SU-DHL-6 (cell line): ENCODE measurements around the gene RUVBL1.

Source experiments
- H2AFZ ChIP-seq: fragments of 200-600 bp; sonication (generic); 2 replicates; pipeline ENCODE4 v1.6.1; 2014; ENCODE audit warnings: low read depth, mild to moderate bottlenecking, moderate library complexity, mixed read lengths, antibody characterized with exemption, low read length; ENCODE audit not compliant: severe bottlenecking
- H3F3A ChIP-seq: fragments of 200-600 bp; shearing (Covaris generic); 2 replicates; pipeline ENCODE4 v1.6.0; 2016; ENCODE audit warnings: antibody characterized with exemption, mild to moderate bottlenecking; ENCODE audit not compliant: insufficient read depth
- H3K27ac ChIP-seq: fragments of 200-600 bp; sonication (generic); 2 replicates; pipeline ENCODE4 v1.5.1; 2016; ENCODE audit warnings: low read depth, mild to moderate bottlenecking, low read length, moderate library complexity, mixed read lengths
- H3K27me3 ChIP-seq: fragments of 200-600 bp; sonication (generic), shearing (Covaris generic); 2 replicates; pipeline ENCODE4 v1.6.0; 2014; ENCODE audit warnings: mild to moderate bottlenecking, low read length
- H3K36me3 ChIP-seq: fragments of 200-600 bp; sonication (generic); 2 replicates; pipeline ENCODE4 v1.6.1; 2014; ENCODE audit warnings: mild to moderate bottlenecking, low read length, mixed read lengths
- H3K4me2 ChIP-seq: fragments of 300-600, 200-600 bp; shearing (Covaris generic), sonication (generic); 2 replicates; pipeline ENCODE4 v1.6.0; 2014; ENCODE audit warnings: low read length, low read depth, mild to moderate bottlenecking; ENCODE audit not compliant: poor library complexity, severe bottlenecking
- H3K4me3 ChIP-seq: fragments of 200-600 bp; sonication (generic); 2 replicates; pipeline ENCODE4 v1.5.1; 2014; ENCODE audit warnings: antibody characterized with exemption, low read length, mild to moderate bottlenecking, mixed read lengths; ENCODE audit not compliant: insufficient read depth, poor library complexity, severe bottlenecking
- H3K79me2 ChIP-seq: fragments of 200-600 bp; sonication (generic); 2 replicates; pipeline ENCODE4 v1.6.1; 2014; ENCODE audit warnings: mild to moderate bottlenecking, low read length, moderate library complexity; ENCODE audit not compliant: insufficient read depth
- H3K9ac ChIP-seq: fragments of 200-600 bp; sonication (generic); 2 replicates; pipeline ENCODE4 v1.7.0; 2014; ENCODE audit warnings: mild to moderate bottlenecking, low read length
- H3K9me2 ChIP-seq: fragments of 200-600 bp; sonication (generic); replicated peaks from 2 replicates; pipeline ENCODE4 v1.6.1; 2014; ENCODE audit warnings: low read length; ENCODE audit not compliant: insufficient read depth
- H3K9me3 ChIP-seq: fragments of 200-600 bp; sonication (generic); 2 replicates; pipeline ENCODE4 v1.6.1; 2014; ENCODE audit warnings: low read length, mixed read lengths; ENCODE audit not compliant: insufficient read depth
- H4K20me1 ChIP-seq: fragments of 200-600 bp; sonication (generic); 2 replicates; pipeline ENCODE4 v1.6.1; 2014; ENCODE audit warnings: low read depth, mild to moderate bottlenecking, antibody characterized with exemption, low read length, moderate library complexity, mixed read lengths
- CTCF ChIP-seq: fragments of 200-600 bp; sonication (generic); IDR thresholded peaks from one replicate; pipeline ENCODE4 v1.5.1; 2017; ENCODE audit warnings: antibody characterized with exemption, mild to moderate bottlenecking, low read length, moderate library complexity; ENCODE audit not compliant: insufficient read depth, poor library complexity, severe bottlenecking
- EZH2phosphoT487 ChIP-seq: fragments of 200-600 bp; sonication (generic), shearing (Covaris generic); conservative IDR thresholded peaks from 2 replicates; pipeline ENCODE4 v1.6.1; 2018; ENCODE audit warnings: mild to moderate bottlenecking, antibody characterized with exemption, low read length, moderate library complexity, mixed read lengths

RUVBL1 gene

DNA sequence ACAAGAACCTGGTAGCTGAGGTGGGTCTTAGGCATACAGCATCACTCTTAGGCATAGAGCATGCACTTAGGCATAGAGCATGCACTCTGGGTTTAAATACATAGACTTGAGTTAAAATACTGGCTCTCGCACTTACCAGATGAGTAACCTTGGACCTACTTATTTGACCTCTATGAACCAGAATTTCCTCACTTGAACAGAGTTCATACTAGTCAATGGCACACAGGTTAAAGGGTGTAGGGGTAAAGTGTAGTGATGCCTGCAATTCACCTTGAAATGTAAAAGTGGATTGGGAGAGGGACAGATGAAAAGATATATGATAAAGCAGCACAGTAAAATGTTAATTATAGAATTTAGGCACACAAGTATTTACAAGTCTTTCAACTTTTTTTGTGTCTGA is 1.6 kb downstream of the RUVBL1 start:
- Histone ChIP-seq H3K27ac (no peak overlapping the region), H3K36me3 (peaks cover 3% of the 10 kb centered on the region; the same call in 1 of the 2 replicates), H3K9me2 (no peaks in the 10 kb centered on the region), H3K4me3 (no peak overlapping the region), H2AFZ (no peak overlapping the region), H3K79me2 (peaks cover 25% of the 10 kb centered on the region), H3K9ac (peak overlapping the region; percentile 92), H3K27me3 (no peaks in the 10 kb centered on the region), H4K20me1 (no peaks in the 10 kb centered on the region), H3K4me2 (peak overlapping the region; percentile 88), H3F3A (peaks cover 10% of the 10 kb centered on the region; the same call in 1 of the 2 replicates), H3K9me3 (no peaks in the 10 kb centered on the region)
- no peak for TF ChIP-seq EZH2phosphoT487
- TF ChIP-seq CTCF, result no peak

- Histone ChIP-seq H3K9me3 (no peaks in the 10 kb centered on the region), H4K20me1 (no peaks in the 10 kb centered on the region), H3K27me3 (no peaks in the 10 kb centered on the region), H2AFZ (no peak overlapping the region), H3K36me3 (peaks cover 17% of the 10 kb centered on the region), H3F3A (no peaks in the 10 kb centered on the region), H3K4me2 (peak overlapping the region; percentile 32), H3K4me3 (no peak overlapping the region), H3K79me2 (peaks cover 23% of the 10 kb centered on the region), H3K9ac (peak overlapping the region; percentile 16), H3K27ac (peak overlapping the region; percentile 50), H3K9me2 (no peaks in the 10 kb centered on the region)
- no peak for TF ChIP-seq CTCF
- TF ChIP-seq EZH2phosphoT487, result no peak
Measured at GRCh38 chr3:128113817-128114794, 9.5 kb downstream of the RUVBL1 start.

DNA sequence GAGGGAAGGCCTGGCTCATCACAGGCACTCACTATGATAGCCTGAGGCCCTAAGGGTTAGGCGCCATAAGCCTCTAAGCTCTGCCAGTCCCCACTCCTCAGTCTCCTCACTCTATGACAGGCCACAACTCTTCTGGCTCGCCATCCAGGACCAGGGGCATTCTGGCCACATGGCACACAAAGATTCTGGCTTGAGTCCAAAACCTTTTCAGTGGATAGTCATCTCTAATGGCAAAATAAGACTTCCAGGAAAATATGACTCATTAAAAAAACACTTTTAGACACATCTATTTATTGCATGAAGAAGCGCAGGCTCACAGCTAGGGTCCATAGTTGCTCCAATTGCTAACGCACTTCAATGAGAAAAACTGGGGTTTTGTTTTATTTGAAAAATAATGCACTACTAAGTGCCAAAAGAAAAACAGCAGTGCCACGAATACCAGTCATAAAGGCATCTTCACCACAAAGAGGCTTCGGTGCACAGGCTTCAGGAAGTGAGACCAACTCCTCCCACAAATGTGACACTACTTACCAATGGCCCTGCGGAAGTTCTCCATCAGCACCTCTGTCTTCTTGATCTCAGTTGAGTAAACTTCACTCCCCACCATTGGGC is 11.1 kb downstream of the RUVBL1 start:
- Histone ChIP-seq H3K9me3 (no peaks in the 10 kb centered on the region), H4K20me1 (no peaks in the 10 kb centered on the region), H3K27me3 (no peaks in the 10 kb centered on the region), H3F3A (no peaks in the 10 kb centered on the region), H3K9ac (no peak overlapping the region), H3K9me2 (no peaks in the 10 kb centered on the region), H3K4me2 (no peak overlapping the region), H2AFZ (no peak overlapping the region), H3K79me2 (peaks cover 34% of the 10 kb centered on the region), H3K36me3 (peaks cover 24% of the 10 kb centered on the region), H3K4me3 (no peak overlapping the region), H3K27ac (no peak overlapping the region)
- TF ChIP-seq CTCF, result no peak
- no peak for TF ChIP-seq EZH2phosphoT487
